B cell (primary cell): ENCODE data around the gene RER1. TPM values are rescaled to one million over a fixed set of nuclear protein-coding genes. Genes with fewer than 3 reads are reported as not detected.

ENCODE experiments used
- ATAC-seq: fragments of 200-7000 bp; cut with Tn5 transposase; one replicate; pipeline ENCODE4 v1.10.0; 2021; ENCODE audit warnings: low read depth, mild to moderate bottlenecking, moderate number of reproducible peaks, moderate library complexity
- CTCF ChIA-PET: fragments of 350-600 bp; sonication (Branson Sonifier 250); formaldehyde crosslinking; loops from one replicate; lab custom pipeline; 2021; ENCODE audit warnings: antibody characterized with exemption, inconsistent platforms; lab: Charles Lee
- POLR2A ChIA-PET: fragments of 350-600 bp; sonication (Branson Sonifier 250); formaldehyde crosslinking; loops from one replicate; lab custom pipeline; 2021; ENCODE audit warnings: antibody characterized with exemption; lab: Charles Lee
- DNase-seq: peaks from one replicate; pipeline ENCODE4 v3.0.0; 2013
- H2AFZ ChIP-seq: 2 replicates; pipeline ENCODE4 v1.6.1; 2012; ENCODE audit warnings: mild to moderate bottlenecking, low read depth, low read length; ENCODE audit not compliant: insufficient read depth, poor library complexity, severe bottlenecking
- H3K27ac ChIP-seq, 2 donors: 1 replicate in 1 of 2; 2 replicates in 1 of 2; pipeline ENCODE4 v1.5.1; 2012 to 2013; ENCODE audit warnings: low read length in 2 of 2, mild to moderate bottlenecking in 2 of 2, moderate library complexity in 1 of 2
- H3K27me3 ChIP-seq, 4 experiments: fragments of 200-600 bp in 1 of 4; sonication (generic) in 1 of 4; replicated peaks in 1 of 4; 1 replicate in 2 of 4; 2 replicates in 2 of 4; pipeline versions ENCODE4 v1.6.1 to v1.7.0; 2013 to 2016; ENCODE audit warnings: low read length in 3 of 4, mild to moderate bottlenecking in 2 of 4, mixed read lengths in 1 of 4, moderate library complexity in 1 of 4; ENCODE audit not compliant: insufficient read depth in 4 of 4, control insufficient read depth in 3 of 4; ENCODE audit errors: control extremely low read depth in 1 of 4
- H3K36me3 ChIP-seq, 2 experiments: replicated peaks in 1 of 2; 1 replicate in 1 of 2; 2 replicates in 1 of 2; pipeline versions ENCODE4 v1.6.1 to v1.7.1; 2013; ENCODE audit warnings: low read length in 1 of 2; ENCODE audit not compliant: insufficient read depth in 2 of 2, control insufficient read depth in 1 of 2; ENCODE audit errors: control extremely low read depth in 1 of 2, extremely low read depth in 1 of 2
- H3K4me1 ChIP-seq, 2 donors: fragments of 200-600 bp in 1 of 2; sonication (generic) in 1 of 2; 1 replicate in 1 of 2; 2 replicates in 1 of 2; pipeline versions ENCODE4 v1.5.1 to v1.6.1; 2013 to 2017; ENCODE audit warnings: low read length in 2 of 2; ENCODE audit not compliant: control insufficient read depth in 2 of 2, insufficient read depth in 2 of 2
- H3K4me2 ChIP-seq: replicated peaks from 2 replicates; pipeline ENCODE3; 2012; ENCODE audit warnings: mild to moderate bottlenecking, low read depth, low read length; ENCODE audit not compliant: poor library complexity, severe bottlenecking
- H3K4me3 ChIP-seq, 5 experiments: fragments of 200-600 bp in 1 of 5; sonication (generic) in 1 of 5; 1 replicate in 3 of 5; 2 replicates in 2 of 5; pipeline versions ENCODE4 v1.5.1 to v1.7.0; 2011 to 2016; ENCODE audit warnings: low read length in 4 of 5, mild to moderate bottlenecking in 4 of 5, low read depth in 2 of 5, control low read depth in 1 of 5, moderate library complexity in 1 of 5; ENCODE audit not compliant: insufficient read depth in 1 of 5; ENCODE audit errors: control extremely low read depth in 1 of 5, extremely low read depth in 1 of 5
- H3K79me2 ChIP-seq: fragments of 200-600 bp; sonication (generic); one replicate; pipeline ENCODE4 v1.6.0; 2016; ENCODE audit warnings: low read length; ENCODE audit not compliant: control insufficient read depth, insufficient read depth
- H3K9ac ChIP-seq: fragments of 200-600 bp; sonication (generic); 2 replicates; pipeline ENCODE4 v1.6.1; 2017; ENCODE audit warnings: mild to moderate bottlenecking, low read length, moderate library complexity
- H3K9me3 ChIP-seq, 3 donors: one replicate each; pipeline versions ENCODE4 v1.6.1 to v1.7.1; 2013; ENCODE audit warnings: low read length in 2 of 3; ENCODE audit not compliant: control insufficient read depth in 2 of 3, insufficient read depth in 1 of 3; ENCODE audit errors: control extremely low read depth in 1 of 3
- H4K20me1 ChIP-seq: 2 replicates; pipeline ENCODE4 v1.6.0; 2012; ENCODE audit warnings: mild to moderate bottlenecking, low read length; ENCODE audit not compliant: insufficient read depth, control insufficient read depth, poor library complexity, severe bottlenecking
- H3K27ac Mint-ChIP-seq: one replicate; pipeline ENCODE4 v1.8.0; 2021; ENCODE audit warnings: mixed read lengths
- H3K27me3 Mint-ChIP-seq: one replicate; pipeline ENCODE4 v1.8.0; 2021; ENCODE audit warnings: mixed read lengths
- H3K4me1 Mint-ChIP-seq: one replicate; pipeline ENCODE4 v1.8.0; 2021; ENCODE audit warnings: mixed read lengths
- H3K4me3 Mint-ChIP-seq: one replicate; pipeline ENCODE4 v1.8.0; 2021; ENCODE audit warnings: mixed read lengths
- H3K9me3 Mint-ChIP-seq: one replicate; pipeline ENCODE4 v1.8.0; 2022; ENCODE audit warnings: mixed read lengths; ENCODE audit not compliant: insufficient read depth
- EZH2 ChIP-seq: IDR thresholded peaks from 2 replicates; pipeline ENCODE4 v1.6.1; 2012; ENCODE audit warnings: borderline replicate concordance, low read depth, mild to moderate bottlenecking, moderate library complexity, low read length; ENCODE audit not compliant: insufficient read depth, poor library complexity, severe bottlenecking
- WGBS: methylation state at CpG from one replicate; pipeline ENCODE4 v1.1.5; 2013; ENCODE audit warnings: missing lambda C conversion rate; ENCODE audit not compliant: insufficient coverage; 5-methylcytosine and 5-hydroxymethylcytosine counted together
- intact Hi-C: fragments of 100-400 bp; cut with micrococcal nuclease; formaldehyde crosslinking; loops from one replicate; pipeline ENCODE4 v1.10.0; 2022
- polyA plus RNA-seq: library from polyadenylated mRNA; depleted of rRNA; stranded (reverse); fragments of >200 nt; gene quantifications from 2 replicates; pipeline ENCODE4 v1.2.3, GENCODE V29; 2012
- total RNA-seq, 2 donors: library from RNA; stranded (reverse); fragments of 120-200 nt in 1 of 2; gene quantifications; 1 replicate in 1 of 2; 2 replicates in 1 of 2; pipeline versions ENCODE4 v1.2.3 to v1.2.4, GENCODE V29; 2013 to 2022
- TF ChIP-seq, protein P1 (sequence below): fragments of 200-600 bp; IDR thresholded peaks from one replicate; pipeline ENCODE4 v1.8.0; 2022; ENCODE audit warnings: antibody characterized with exemption, mild to moderate bottlenecking

The RER1 gene
- total and polyA plus RNA-seq, 2 donors (not counting 1 experiment from before 2014, with no cell fraction given): 78.5 to 118 TPM

DNA sequence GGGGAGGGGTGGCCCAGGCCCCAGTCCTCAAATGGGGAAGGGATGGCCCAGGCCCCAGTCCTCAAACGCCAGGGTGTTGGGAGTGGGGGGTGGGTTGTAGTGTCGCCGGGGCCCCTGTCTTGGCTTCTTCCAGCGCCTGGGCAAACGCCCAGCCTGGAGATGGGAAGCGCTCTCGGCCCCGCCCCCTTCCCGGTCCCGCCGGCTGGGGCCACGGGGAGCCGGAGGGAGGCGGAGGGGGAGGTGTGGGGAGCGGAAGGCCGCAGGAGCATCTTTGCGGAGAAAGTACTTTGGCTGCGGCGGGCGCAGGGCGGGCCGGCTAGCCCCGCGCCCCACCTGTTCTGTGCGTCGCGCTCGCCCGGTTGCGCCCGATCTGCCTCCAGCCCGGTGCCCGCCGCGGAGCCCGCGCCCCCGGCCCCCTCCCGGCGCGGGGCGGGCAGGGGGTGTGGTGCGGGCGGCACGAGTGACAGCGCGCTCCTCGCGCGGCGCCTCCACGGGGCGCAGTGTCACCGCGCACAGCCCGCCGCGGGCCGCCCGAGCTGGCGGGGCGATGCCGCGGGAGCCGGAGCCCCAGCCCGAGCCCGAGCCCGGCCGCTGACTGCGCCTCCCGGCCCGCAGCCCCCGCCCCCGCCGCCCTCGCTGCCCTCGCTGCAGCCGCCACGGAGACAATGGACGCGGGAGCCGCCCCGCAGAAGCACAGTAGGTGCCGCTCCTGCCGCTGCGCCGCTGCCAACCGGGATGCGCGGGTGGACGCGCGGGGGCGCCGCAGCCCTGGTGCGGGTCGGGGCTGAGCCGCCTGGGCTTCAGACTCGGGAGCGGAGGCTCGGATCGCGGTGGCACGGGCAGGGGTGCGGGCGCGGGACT is 51.9 kb downstream of the RER1 start:
- POLR2A ChIA-PET: no interaction called here
- 3% methylated on average over 106 of the region's 107 CpGs for WGBS
- Histone ChIP-seq H2AFZ (no peak overlapping the region), H3K4me1 (peaks cover 0 to 5% of the 10 kb centered on the region in 2 donors), H3K27me3 (peaks cover 0 to 27% (median 11%) of the 10 kb centered on the region in 4 experiments), H3K79me2 (no peaks in the 10 kb centered on the region), H3K36me3 (no peaks in the 10 kb centered on the region), H3K9me3 (no peaks in the 10 kb centered on the region), H3K4me3 (no peak overlapping the region), H3K4me2 (peak overlapping the region; percentile 30), H3K9ac (no peak overlapping the region), H3K27ac (no peak overlapping the region), H4K20me1 (no peaks in the 10 kb centered on the region)
- Mint-ChIP-seq H3K9me3 (no peaks in the 10 kb centered on the region), H3K4me1 (no peaks in the 10 kb centered on the region), H3K27ac (no peak overlapping the region), H3K27me3 (peaks cover 5% of the 10 kb centered on the region), H3K4me3 (no peak overlapping the region)
- intact Hi-C loops: no loop called here
- CTCF ChIA-PET: interaction anchor here (0.8 kb wide), 1 partner anchor 104 kb away, joined by 5 read pairs; no protein-coding TSS in a partner anchor
- ATAC-seq: no peak
- DNase-seq: peak; percentile 29
- TF ChIP-seq EZH2: no peak
- TF ChIP-seq, protein P1, sequence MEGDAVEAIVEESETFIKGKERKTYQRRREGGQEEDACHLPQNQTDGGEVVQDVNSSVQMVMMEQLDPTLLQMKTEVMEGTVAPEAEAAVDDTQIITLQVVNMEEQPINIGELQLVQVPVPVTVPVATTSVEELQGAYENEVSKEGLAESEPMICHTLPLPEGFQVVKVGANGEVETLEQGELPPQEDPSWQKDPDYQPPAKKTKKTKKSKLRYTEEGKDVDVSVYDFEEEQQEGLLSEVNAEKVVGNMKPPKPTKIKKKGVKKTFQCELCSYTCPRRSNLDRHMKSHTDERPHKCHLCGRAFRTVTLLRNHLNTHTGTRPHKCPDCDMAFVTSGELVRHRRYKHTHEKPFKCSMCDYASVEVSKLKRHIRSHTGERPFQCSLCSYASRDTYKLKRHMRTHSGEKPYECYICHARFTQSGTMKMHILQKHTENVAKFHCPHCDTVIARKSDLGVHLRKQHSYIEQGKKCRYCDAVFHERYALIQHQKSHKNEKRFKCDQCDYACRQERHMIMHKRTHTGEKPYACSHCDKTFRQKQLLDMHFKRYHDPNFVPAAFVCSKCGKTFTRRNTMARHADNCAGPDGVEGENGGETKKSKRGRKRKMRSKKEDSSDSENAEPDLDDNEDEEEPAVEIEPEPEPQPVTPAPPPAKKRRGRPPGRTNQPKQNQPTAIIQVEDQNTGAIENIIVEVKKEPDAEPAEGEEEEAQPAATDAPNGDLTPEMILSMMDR: no peak

DNA sequence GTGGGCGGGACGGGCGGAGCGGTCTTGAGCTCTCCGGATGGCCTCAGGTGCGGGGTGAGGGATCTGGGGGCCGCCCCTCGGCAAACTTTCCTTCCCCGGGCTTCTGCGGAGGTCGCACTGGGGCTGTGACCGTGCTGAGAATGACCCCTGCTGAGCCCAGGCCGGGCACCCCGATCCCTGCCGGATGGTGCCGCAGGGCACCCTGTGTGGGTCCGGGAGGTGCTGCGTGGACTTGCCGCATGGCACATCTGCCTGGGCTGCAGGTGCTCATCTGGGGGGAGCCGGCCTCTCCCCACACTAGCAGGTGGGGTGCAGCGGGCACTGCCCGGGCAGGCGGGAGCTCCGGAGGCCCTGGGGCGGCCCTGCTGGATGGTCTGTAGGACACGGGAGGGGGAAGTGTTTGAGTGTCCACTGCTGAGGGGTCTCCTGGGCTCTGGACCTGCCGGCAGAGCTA is 52.5 kb downstream of the RER1 start:
- H3K36me3 ChIP-seq: no peaks in the 10 kb centered on the region
- H3K4me1 Mint-ChIP-seq: no peaks in the 10 kb centered on the region
- intact Hi-C loops: no loop called here
- peaks cover 0 to 5% of the 10 kb centered on the region in 2 donors for H3K4me1 ChIP-seq
- ChIA-PET CTCF (interaction anchor here (0.8 kb wide), 2 partner anchors 103 to 245 kb away, joined by 3 to 5 read pairs; no protein-coding TSS in a partner anchor), POLR2A (no interaction called here)
- no peak overlapping the region for H3K4me3 ChIP-seq
- 51% methylated on average over 26 of the region's 27 CpGs for WGBS
- H3K9ac ChIP-seq: no peak overlapping the region
- no peak overlapping the region for H3K27ac Mint-ChIP-seq
- TF ChIP-seq EZH2: no peak
- TF ChIP-seq, protein P1: no peak
- no peak overlapping the region for H3K27ac ChIP-seq
- no peak overlapping the region for H2AFZ ChIP-seq
- H3K79me2 ChIP-seq: no peaks in the 10 kb centered on the region
- no peaks in the 10 kb centered on the region for H4K20me1 ChIP-seq
- no peaks in the 10 kb centered on the region for H3K9me3 Mint-ChIP-seq
- no peak for DNase-seq
- peaks cover 5% of the 10 kb centered on the region for H3K27me3 Mint-ChIP-seq
- ATAC-seq: no peak
- H3K4me2 ChIP-seq: peak overlapping the region; percentile 30
- no peak overlapping the region for H3K4me3 Mint-ChIP-seq
- H3K27me3 ChIP-seq: peaks cover 0 to 27% (median 11%) of the 10 kb centered on the region in 4 experiments
- H3K9me3 ChIP-seq: no peaks in the 10 kb centered on the region
